ENCODE measurements around the gene HCFC2. TPM values are rescaled to one million over a fixed set of nuclear protein-coding genes. Genes with fewer than 3 reads are reported as not detected.

Gene HCFC2
- total and polyA plus RNA-seq, 9 of the 15 experiments (the other 6 are each of a cell fraction or from before 2014, with no cell fraction given): 1.2 to 6.5 (median 3.8) TPM

- TF ChIP-seq MGA (IDR thresholded peaks at IDR 0.05): peak; percentile 98
- no peak for TF ChIP-seq ZNF644 (tag; IDR thresholded peaks at IDR 0.05; ENCODE audit: low read depth)
- peak; percentile 70; the same call in 1 of the 2 replicates for TF ChIP-seq CBX1 (IDR thresholded peaks at IDR 0.05; ENCODE audit: low read depth)
- peak; percentile 26 for TF ChIP-seq TEAD4 (IDR thresholded peaks at IDR 0.05; ENCODE audit: low read length)
- no peak for TF ChIP-seq TEAD4 (CRISPR knock-in tag; IDR thresholded peaks at IDR 0.05; ENCODE audit: borderline replicate concordance)
- no peak for TF ChIP-seq NFIC (IDR thresholded peaks at IDR 0.05)
- TF ChIP-seq BCLAF1 (IDR thresholded peaks at IDR 0.05; ENCODE audit: borderline replicate concordance in 1 of 2, control insufficient read depth in 1 of 2, low read depth in 2 of 2, low read length in 1 of 2): no peak
- no peak for TF ChIP-seq MED1 (CRISPR knock-in tag; IDR thresholded peaks at IDR 0.05; ENCODE audit: borderline replicate concordance)
- TF ChIP-seq YBX1 (IDR thresholded peaks at IDR 0.05): no peak
Observed at GRCh38 chr12:104137902-104138796, 73.8 kb downstream of the HCFC2 start, which contains the start of gene NFYB (continued).
